ENCODE results near the gene SAP30BP.

- TF ChIP-seq SUZ12 (IDR thresholded peaks at IDR 0.05; ENCODE audit: extremely low read depth, insufficient read depth, insufficient read length) (no peak), YY1 (IDR thresholded peaks at IDR 0.05; ENCODE audit: insufficient read depth, insufficient read length) (no peak)
Measured at GRCh38 chr17:75739174-75739573, 72.0 kb downstream of the SAP30BP start.

Measured in NT2/D1 (cell line).